Measurements from ENCODE around the gene SLC39A11.
"Not testable (repeated sequence)": the region's sequence is repeated elsewhere in the genome, so short reads cannot be mapped to it uniquely, and the experiment has no call there.

The SLC39A11 gene

GRCh38 chr17:72943826-72944689, 148.4 kb downstream of the SLC39A11 start:
- FAIRE-seq, result no peak

GRCh38 chr17:72942579-72942978, 149.9 kb downstream of the SLC39A11 start:
- no peak for FAIRE-seq

- no peak for FAIRE-seq
These were observed 152.0 kb downstream of the SLC39A11 start for GRCh38 chr17:72940496-72940895.

GRCh38 chr17:72938482-72938881, 154.0 kb downstream of the SLC39A11 start:
- no peak for FAIRE-seq

GRCh38 chr17:72937707-72938106, 154.8 kb downstream of the SLC39A11 start:
- no peak for FAIRE-seq

GRCh38 chr17:72937254-72937653, 155.2 kb downstream of the SLC39A11 start:
- not testable (repeated sequence) for FAIRE-seq

GRCh38 chr17:72935984-72936383, 156.5 kb downstream of the SLC39A11 start:
- no peak for FAIRE-seq

- FAIRE-seq, result no peak
These were observed 157.6 kb downstream of the SLC39A11 start for GRCh38 chr17:72934927-72935326.

- no peak for FAIRE-seq
These were observed 160.9 kb downstream of the SLC39A11 start for GRCh38 chr17:72931635-72932034.

GRCh38 chr17:72931163-72931562, 161.3 kb downstream of the SLC39A11 start:
- no peak for FAIRE-seq

- no peak for FAIRE-seq
These were observed 162.5 kb downstream of the SLC39A11 start for GRCh38 chr17:72930031-72930430.

- FAIRE-seq, result no peak
These were observed 163.9 kb downstream of the SLC39A11 start for GRCh38 chr17:72928454-72929136.

GRCh38 chr17:72927760-72928159, 164.7 kb downstream of the SLC39A11 start:
- FAIRE-seq, result no peak

GRCh38 chr17:72927146-72927545, 165.3 kb downstream of the SLC39A11 start:
- no peak for FAIRE-seq

- no peak for FAIRE-seq
These were observed 166.3 kb downstream of the SLC39A11 start for GRCh38 chr17:72926171-72926570.

- FAIRE-seq, result no peak
These were observed 168.3 kb downstream of the SLC39A11 start for GRCh38 chr17:72924196-72924595.

- FAIRE-seq, result no peak
These were observed 170.3 kb downstream of the SLC39A11 start for GRCh38 chr17:72922219-72922618.

GRCh38 chr17:72921347-72922054, 171.0 kb downstream of the SLC39A11 start:
- no peak for FAIRE-seq

GRCh38 chr17:72920513-72920912, 172.0 kb downstream of the SLC39A11 start:
- no peak for FAIRE-seq

GRCh38 chr17:72916991-72917390, 175.5 kb downstream of the SLC39A11 start:
- no peak for FAIRE-seq

GRCh38 chr17:72915625-72916081, 176.8 kb downstream of the SLC39A11 start:
- FAIRE-seq, result no peak

- no peak for FAIRE-seq
These were observed 179.3 kb downstream of the SLC39A11 start for GRCh38 chr17:72913142-72913682.

GRCh38 chr17:72906306-72906705, 186.2 kb downstream of the SLC39A11 start:
- FAIRE-seq, result no peak

Data from TTC549 (cell line).